Measurements from ENCODE around the gene MGRN1.

Gene MGRN1

GRCh38 chr16:4701791-4702465 is 77.3 kb downstream of the MGRN1 start:
- Histone ChIP-seq H3K27ac (ENCODE audit: low read length) (no peak overlapping the region), H3K27me3 (ENCODE audit: low read depth, low read length) (no peaks in the 10 kb centered on the region), H3K4me3 (ENCODE audit: low read depth in 1 of 2, low read length in 2 of 2) (no peak overlapping the region), H3K9me3 (ENCODE audit: control insufficient read depth in 1 of 2, low read length in 2 of 2) (no peaks in the 10 kb centered on the region), H3K36me3 (ENCODE audit: control insufficient read depth in 1 of 2, insufficient read depth in 2 of 2, low read length in 2 of 2) (peaks cover 29 to 75% of the 10 kb centered on the region in 2 donors), H3K4me1 (ENCODE audit: control insufficient read depth in 1 of 2, insufficient read depth in 2 of 2, low read length in 2 of 2) (no peaks in the 10 kb centered on the region)

GRCh38 chr16:4702466-4702808 is 77.8 kb downstream of the MGRN1 start:
- no peaks in the 10 kb centered on the region for H3K4me1 ChIP-seq (ENCODE audit: control insufficient read depth in 1 of 2, insufficient read depth in 2 of 2, low read length in 2 of 2)
- H3K36me3 ChIP-seq (ENCODE audit: control insufficient read depth in 1 of 2, insufficient read depth in 2 of 2, low read length in 2 of 2): peaks cover 30 to 75% of the 10 kb centered on the region in 2 donors
- H3K27ac ChIP-seq (ENCODE audit: low read length): no peak overlapping the region
- no peaks in the 10 kb centered on the region for H3K9me3 ChIP-seq (ENCODE audit: control insufficient read depth in 1 of 2, low read length in 2 of 2)
- no peaks in the 10 kb centered on the region for H3K27me3 ChIP-seq (ENCODE audit: low read depth, low read length)
- no peak overlapping the region for H3K4me3 ChIP-seq (ENCODE audit: low read depth in 1 of 2, low read length in 2 of 2)

- Histone ChIP-seq H3K4me1 (ENCODE audit: control insufficient read depth in 1 of 2, insufficient read depth in 2 of 2, low read length in 2 of 2) (no peaks in the 10 kb centered on the region), H3K9me3 (ENCODE audit: control insufficient read depth in 1 of 2, low read length in 2 of 2) (no peaks in the 10 kb centered on the region), H3K4me3 (ENCODE audit: low read depth in 1 of 2, low read length in 2 of 2) (no peak overlapping the region), H3K36me3 (ENCODE audit: control insufficient read depth in 1 of 2, insufficient read depth in 2 of 2, low read length in 2 of 2) (peaks cover 30 to 64% of the 10 kb centered on the region in 2 donors), H3K27me3 (ENCODE audit: low read depth, low read length) (no peaks in the 10 kb centered on the region), H3K27ac (ENCODE audit: low read length) (no peak overlapping the region)
Measured at GRCh38 chr16:4703906-4704305, 79.3 kb downstream of the MGRN1 start.

- Histone ChIP-seq H3K4me1 (ENCODE audit: control insufficient read depth in 1 of 2, insufficient read depth in 2 of 2, low read length in 2 of 2) (no peaks in the 10 kb centered on the region), H3K4me3 (ENCODE audit: low read depth in 1 of 2, low read length in 2 of 2) (no peak overlapping the region), H3K9me3 (ENCODE audit: control insufficient read depth in 1 of 2, low read length in 2 of 2) (no peaks in the 10 kb centered on the region), H3K36me3 (ENCODE audit: control insufficient read depth in 1 of 2, insufficient read depth in 2 of 2, low read length in 2 of 2) (peaks cover 24 to 58% of the 10 kb centered on the region in 2 donors), H3K27me3 (ENCODE audit: low read depth, low read length) (no peaks in the 10 kb centered on the region), H3K27ac (ENCODE audit: low read length) (no peak overlapping the region)
Measured at GRCh38 chr16:4704491-4704890, 79.9 kb downstream of the MGRN1 start.

- Histone ChIP-seq H3K27ac (ENCODE audit: low read length) (no peak overlapping the region), H3K36me3 (ENCODE audit: control insufficient read depth in 1 of 2, insufficient read depth in 2 of 2, low read length in 2 of 2) (peaks cover 20 to 57% of the 10 kb centered on the region in 2 donors)
Measured at GRCh38 chr16:4704913-4705312, 80.3 kb downstream of the MGRN1 start.

GRCh38 chr16:4706871-4707270 is 82.2 kb downstream of the MGRN1 start:
- H3K4me1 ChIP-seq (ENCODE audit: control insufficient read depth in 1 of 2, insufficient read depth in 2 of 2, low read length in 2 of 2): no peaks in the 10 kb centered on the region
- no peaks in the 10 kb centered on the region for H3K27me3 ChIP-seq (ENCODE audit: low read depth, low read length)
- no peak overlapping the region for H3K27ac ChIP-seq (ENCODE audit: low read length)
- H3K9me3 ChIP-seq (ENCODE audit: control insufficient read depth in 1 of 2, low read length in 2 of 2): no peaks in the 10 kb centered on the region
- H3K4me3 ChIP-seq (ENCODE audit: low read depth in 1 of 2, low read length in 2 of 2): no peak overlapping the region
- H3K36me3 ChIP-seq (ENCODE audit: control insufficient read depth in 1 of 2, insufficient read depth in 2 of 2, low read length in 2 of 2): peaks cover 12 to 41% of the 10 kb centered on the region in 2 donors

More at GRCh38 chr16:4704913-4705312, 80.3 kb downstream of the MGRN1 start:
- Histone ChIP-seq H3K9me3 (ENCODE audit: control insufficient read depth in 1 of 2, low read length in 2 of 2) (no peaks in the 10 kb centered on the region), H3K27me3 (ENCODE audit: low read depth, low read length) (no peaks in the 10 kb centered on the region), H3K4me3 (ENCODE audit: low read depth in 1 of 2, low read length in 2 of 2) (no peak overlapping the region), H3K4me1 (ENCODE audit: control insufficient read depth in 1 of 2, insufficient read depth in 2 of 2, low read length in 2 of 2) (no peaks in the 10 kb centered on the region)

- peaks cover 20 to 47% of the 10 kb centered on the region in 2 donors for H3K36me3 ChIP-seq (ENCODE audit: control insufficient read depth in 1 of 2, insufficient read depth in 2 of 2, low read length in 2 of 2)
Measured at GRCh38 chr16:4709481-4709880, 84.9 kb downstream of the MGRN1 start.

GRCh38 chr16:4713663-4714501 is 89.3 kb downstream of the MGRN1 start:
- Histone ChIP-seq H3K4me1 (ENCODE audit: control insufficient read depth in 1 of 2, insufficient read depth in 2 of 2, low read length in 2 of 2) (no peaks in the 10 kb centered on the region), H3K36me3 (ENCODE audit: control insufficient read depth in 1 of 2, insufficient read depth in 2 of 2, low read length in 2 of 2) (peaks cover 13 to 39% of the 10 kb centered on the region in 2 donors), H3K4me3 (ENCODE audit: low read depth in 1 of 2, low read length in 2 of 2) (no peak overlapping the region)

More at GRCh38 chr16:4709481-4709880, 84.9 kb downstream of the MGRN1 start:
- Histone ChIP-seq H3K27me3 (ENCODE audit: low read depth, low read length) (no peaks in the 10 kb centered on the region), H3K4me3 (ENCODE audit: low read depth in 1 of 2, low read length in 2 of 2) (no peak overlapping the region), H3K4me1 (ENCODE audit: control insufficient read depth in 1 of 2, insufficient read depth in 2 of 2, low read length in 2 of 2) (no peaks in the 10 kb centered on the region), H3K9me3 (ENCODE audit: control insufficient read depth in 1 of 2, low read length in 2 of 2) (no peaks in the 10 kb centered on the region), H3K27ac (ENCODE audit: low read length) (no peak overlapping the region)

GRCh38 chr16:4714996-4715395 is 90.4 kb downstream of the MGRN1 start:
- Histone ChIP-seq H3K4me1 (ENCODE audit: control insufficient read depth in 1 of 2, insufficient read depth in 2 of 2, low read length in 2 of 2) (no peaks in the 10 kb centered on the region), H3K9me3 (ENCODE audit: control insufficient read depth in 1 of 2, low read length in 2 of 2) (no peaks in the 10 kb centered on the region), H3K27ac (ENCODE audit: low read length) (no peak overlapping the region), H3K27me3 (ENCODE audit: low read depth, low read length) (no peaks in the 10 kb centered on the region), H3K4me3 (ENCODE audit: low read depth in 1 of 2, low read length in 2 of 2) (no peak overlapping the region), H3K36me3 (ENCODE audit: control insufficient read depth in 1 of 2, insufficient read depth in 2 of 2, low read length in 2 of 2) (peaks cover 13 to 42% of the 10 kb centered on the region in 2 donors)

More at GRCh38 chr16:4713663-4714501, 89.3 kb downstream of the MGRN1 start:
- Histone ChIP-seq H3K9me3 (ENCODE audit: control insufficient read depth in 1 of 2, low read length in 2 of 2) (no peaks in the 10 kb centered on the region), H3K27me3 (ENCODE audit: low read depth, low read length) (no peaks in the 10 kb centered on the region), H3K27ac (ENCODE audit: low read length) (no peak overlapping the region)

GRCh38 chr16:4718466-4718865 is 93.8 kb downstream of the MGRN1 start:
- no peak overlapping the region for H3K27ac ChIP-seq (ENCODE audit: low read length)
- H3K27me3 ChIP-seq (ENCODE audit: low read depth, low read length): no peaks in the 10 kb centered on the region
- H3K4me1 ChIP-seq (ENCODE audit: control insufficient read depth in 1 of 2, insufficient read depth in 2 of 2, low read length in 2 of 2): no peaks in the 10 kb centered on the region
- H3K4me3 ChIP-seq (ENCODE audit: low read depth in 1 of 2, low read length in 2 of 2): no peak overlapping the region
- H3K9me3 ChIP-seq (ENCODE audit: control insufficient read depth in 1 of 2, low read length in 2 of 2): no peaks in the 10 kb centered on the region
- H3K36me3 ChIP-seq (ENCODE audit: control insufficient read depth in 1 of 2, insufficient read depth in 2 of 2, low read length in 2 of 2): peaks cover 15 to 32% of the 10 kb centered on the region in 2 donors

GRCh38 chr16:4723071-4723767 is 98.6 kb downstream of the MGRN1 start:
- H3K9me3 ChIP-seq (ENCODE audit: control insufficient read depth in 1 of 2, low read length in 2 of 2): no peaks in the 10 kb centered on the region
- H3K4me1 ChIP-seq (ENCODE audit: control insufficient read depth in 1 of 2, insufficient read depth in 2 of 2, low read length in 2 of 2): no peaks in the 10 kb centered on the region
- no peaks in the 10 kb centered on the region for H3K27me3 ChIP-seq (ENCODE audit: low read depth, low read length)
- H3K36me3 ChIP-seq (ENCODE audit: control insufficient read depth in 1 of 2, insufficient read depth in 2 of 2, low read length in 2 of 2): peaks cover 20 to 48% of the 10 kb centered on the region in 2 donors
- H3K4me3 ChIP-seq (ENCODE audit: low read depth in 1 of 2, low read length in 2 of 2): no peak overlapping the region
- no peak overlapping the region for H3K27ac ChIP-seq (ENCODE audit: low read length)

All from muscle layer of duodenum (tissue), 2 donors.